NCI-H774 (cell line): ENCODE measurements around the gene CRAMP1.

Experiments
- DNase-seq: peaks from one replicate; lab custom pipeline; 2025; lab: John Stamatoyannopoulos, UW

Gene CRAMP1

DNA sequence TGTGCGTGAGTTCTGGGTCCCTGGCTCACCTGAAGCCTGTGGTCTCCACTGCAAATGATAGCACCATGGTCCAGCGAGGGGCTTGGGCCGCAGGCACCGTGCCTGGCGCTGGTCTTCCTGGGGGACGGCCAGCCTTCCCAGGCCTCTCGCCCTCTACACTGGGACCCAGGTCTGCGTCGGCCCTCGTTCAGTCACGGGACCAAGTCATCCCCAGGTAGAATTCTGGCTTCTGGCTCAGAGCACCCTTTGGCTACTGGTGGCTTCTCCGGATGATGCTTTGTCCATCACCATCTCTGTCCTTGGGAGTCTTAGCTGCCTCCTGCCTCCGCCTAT lies 20.4 kb downstream of the CRAMP1 start:
- no peak for DNase-seq

GRCh38 chr16:1633310-1633709 lies 21.1 kb downstream of the CRAMP1 start:
- DNase-seq, result no peak

DNA sequence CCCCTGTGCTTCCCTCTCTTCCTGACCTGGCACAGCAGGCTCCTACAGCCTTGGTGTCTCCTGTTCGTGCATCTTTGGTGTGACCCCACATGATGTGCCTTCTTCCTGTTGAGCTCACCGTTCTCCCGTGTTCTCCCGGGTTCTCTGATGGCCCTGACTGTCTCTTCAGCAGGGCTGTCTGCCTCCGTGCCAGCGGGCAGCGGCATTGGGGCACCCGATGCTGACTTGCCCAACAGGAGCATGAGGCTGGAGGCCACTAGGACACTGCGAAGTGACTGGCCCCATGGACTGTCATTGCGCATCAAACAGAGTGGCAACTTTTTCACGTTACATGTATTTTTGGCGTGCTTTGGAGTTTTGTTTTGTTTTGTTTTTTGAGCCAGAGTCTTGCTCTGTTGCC lies 22.4 kb downstream of the CRAMP1 start:
- no peak for DNase-seq

GRCh38 chr16:1635070-1635469 lies 22.9 kb downstream of the CRAMP1 start:
- no peak for DNase-seq

DNA sequence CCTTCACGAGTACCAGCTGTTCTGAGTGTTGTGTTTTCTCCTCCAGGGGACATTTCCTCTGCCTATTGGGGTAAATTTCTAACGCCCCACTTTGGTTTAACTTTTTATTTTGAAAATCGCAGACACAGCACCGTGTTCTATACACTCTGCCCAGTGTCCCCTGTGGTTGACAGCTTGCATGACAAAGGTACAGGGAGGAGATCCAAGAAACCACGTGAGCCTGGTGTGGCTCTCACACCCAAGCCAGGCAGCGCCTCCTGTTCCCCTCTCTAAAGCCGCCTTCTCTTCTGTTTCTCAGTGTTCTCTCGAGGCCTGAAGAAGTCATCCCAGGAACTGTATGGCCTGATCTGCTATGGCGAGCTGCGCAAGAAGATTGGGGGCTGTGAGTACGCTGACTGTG lies 25.4 kb downstream of the CRAMP1 start:
- no peak for DNase-seq

GRCh38 chr16:1638757-1639156 lies 26.6 kb downstream of the CRAMP1 start:
- DNase-seq, result no peak

GRCh38 chr16:1639282-1639681 lies 27.1 kb downstream of the CRAMP1 start:
- no peak for DNase-seq

DNA sequence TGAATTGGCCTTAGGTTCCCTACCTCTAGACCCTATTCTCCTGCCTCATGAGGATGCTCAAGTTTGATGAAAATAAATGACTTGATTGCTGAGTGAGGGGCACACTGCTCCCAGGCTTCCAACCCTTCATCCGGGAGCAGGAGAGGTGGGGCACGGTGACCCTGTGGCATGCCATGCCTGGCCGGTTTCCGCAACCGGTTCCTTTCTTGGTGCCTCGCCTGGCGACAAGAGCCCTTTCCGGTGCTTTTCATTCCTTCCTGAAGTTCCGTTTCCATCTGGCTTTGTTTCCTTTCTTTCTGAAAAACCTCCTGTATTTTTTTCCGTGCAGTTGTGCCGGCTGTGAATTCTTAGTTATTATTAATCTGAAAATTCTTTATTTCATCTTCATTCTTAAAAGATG lies 27.7 kb downstream of the CRAMP1 start:
- no peak for DNase-seq

DNA sequence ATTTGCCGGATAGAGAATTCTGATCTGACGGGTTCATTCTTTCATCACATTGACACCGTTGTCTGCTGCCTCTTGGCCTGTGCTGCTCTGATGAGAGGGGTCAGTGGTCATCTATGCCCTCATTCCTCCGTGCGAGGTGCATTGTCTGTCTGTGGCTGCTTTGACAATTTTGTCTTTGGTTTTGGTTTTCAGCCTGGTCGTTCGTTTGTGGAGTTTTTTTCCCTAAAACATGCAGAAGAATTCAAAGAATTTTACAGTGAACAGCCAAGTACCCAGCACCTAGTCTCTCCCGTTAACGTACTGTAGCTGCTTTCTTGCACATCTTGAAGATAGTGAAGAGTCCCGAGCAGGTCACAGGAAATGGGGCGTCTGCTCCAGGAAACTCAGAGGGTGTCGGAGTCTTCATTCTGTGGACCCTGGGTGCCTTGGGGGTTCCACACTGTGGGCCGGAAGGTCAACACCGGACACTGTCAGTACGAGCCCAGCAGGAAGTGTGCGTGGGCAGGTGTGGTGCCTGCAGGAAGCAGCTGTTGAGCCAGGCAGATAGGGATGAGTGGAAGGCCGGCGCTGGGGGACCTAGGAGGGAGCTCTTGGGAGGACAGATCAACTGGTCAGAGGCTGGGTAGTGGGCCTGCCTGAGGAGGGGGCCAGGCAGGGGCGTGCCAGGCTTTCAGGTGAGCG lies 28.2 kb downstream of the CRAMP1 start:
- DNase-seq, result no peak

GRCh38 chr16:1641261-1641660 lies 29.1 kb downstream of the CRAMP1 start:
- DNase-seq, result no peak

GRCh38 chr16:1642148-1642547 lies 30.0 kb downstream of the CRAMP1 start:
- no peak for DNase-seq

- DNase-seq, result no peak
Observed at GRCh38 chr16:1642753-1643152, 30.6 kb downstream of the CRAMP1 start.

- no peak for DNase-seq
Observed at GRCh38 chr16:1643521-1643920, 31.4 kb downstream of the CRAMP1 start.

DNA sequence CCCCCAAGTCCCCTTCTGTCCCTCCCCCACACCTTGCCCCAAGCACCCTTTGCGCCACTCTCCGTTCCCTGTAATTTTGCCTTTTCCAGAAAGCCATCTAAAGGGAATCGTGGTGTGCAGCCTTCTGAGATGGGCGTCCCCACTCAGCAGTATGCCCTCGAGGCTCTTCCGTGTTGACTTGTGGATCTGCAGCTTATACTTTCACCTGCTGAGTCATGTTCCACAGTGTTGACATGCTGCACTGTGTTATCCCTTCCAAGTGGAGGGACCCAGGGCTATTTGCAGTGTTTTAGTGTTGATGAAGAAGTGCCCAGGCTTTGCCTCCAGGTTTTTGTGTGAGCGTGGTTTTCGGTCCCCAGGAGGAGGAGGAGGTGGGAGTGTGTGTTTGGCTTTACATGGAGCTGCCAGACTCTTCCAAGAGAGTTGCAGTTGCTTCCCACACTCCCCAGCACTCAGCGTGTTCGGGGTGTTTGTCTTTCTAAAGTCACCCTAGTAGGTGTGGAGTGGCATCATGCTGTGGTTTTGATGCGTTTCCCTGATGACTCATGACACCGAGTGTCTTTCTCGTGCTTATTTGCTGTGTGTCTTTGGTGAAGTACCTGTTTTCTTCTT lies 33.9 kb downstream of the CRAMP1 start:
- DNase-seq, result no peak

- no peak for DNase-seq
Observed at GRCh38 chr16:1647856-1648255, 35.7 kb downstream of the CRAMP1 start.

GRCh38 chr16:1650131-1650530 lies 38.0 kb downstream of the CRAMP1 start:
- no peak for DNase-seq

DNA sequence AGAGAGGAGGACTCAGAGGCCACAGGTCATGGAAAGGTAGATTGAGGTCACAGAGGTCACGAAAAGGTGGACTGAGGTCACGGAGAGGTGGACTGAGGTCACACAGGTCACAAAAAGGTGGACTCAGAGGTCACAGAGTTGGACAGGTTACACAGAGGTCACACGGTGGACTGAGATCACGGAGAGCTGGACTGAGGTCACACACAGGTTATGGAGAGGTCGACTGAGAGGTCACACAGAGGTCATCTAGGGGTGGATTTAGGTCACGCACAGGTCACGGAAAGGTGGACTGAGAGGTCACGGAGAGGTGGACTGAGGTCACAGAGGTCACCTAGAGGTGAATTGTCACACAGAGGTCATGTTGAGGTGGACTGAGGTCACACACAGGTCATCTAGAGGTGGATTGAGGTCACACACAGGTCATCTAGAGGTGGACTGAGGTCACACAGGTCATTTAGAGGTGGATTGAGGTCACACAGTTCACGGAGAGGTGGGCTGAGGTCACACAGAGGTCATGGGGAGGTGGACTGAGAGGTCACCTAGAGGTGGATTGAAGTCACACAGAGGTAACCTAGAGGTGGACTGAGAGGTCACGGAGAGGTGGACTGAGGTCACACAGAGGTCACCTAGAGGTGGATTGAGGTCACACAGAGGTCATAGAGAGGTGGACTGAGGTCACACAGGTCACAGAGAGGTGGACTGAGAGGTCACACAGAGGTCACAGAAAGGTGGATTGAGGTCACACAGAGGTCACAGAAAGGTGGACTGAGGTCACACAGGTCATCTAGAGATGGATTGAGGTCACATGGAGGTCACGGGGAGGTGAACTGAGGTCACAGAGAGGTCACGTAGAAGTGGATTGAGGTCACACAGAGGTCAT lies 39.2 kb downstream of the CRAMP1 start:
- no peak for DNase-seq

- no peak for DNase-seq
Observed at GRCh38 chr16:1651974-1652312, 39.8 kb downstream of the CRAMP1 start.

GRCh38 chr16:1653023-1653422 lies 40.9 kb downstream of the CRAMP1 start:
- no peak for DNase-seq

DNA sequence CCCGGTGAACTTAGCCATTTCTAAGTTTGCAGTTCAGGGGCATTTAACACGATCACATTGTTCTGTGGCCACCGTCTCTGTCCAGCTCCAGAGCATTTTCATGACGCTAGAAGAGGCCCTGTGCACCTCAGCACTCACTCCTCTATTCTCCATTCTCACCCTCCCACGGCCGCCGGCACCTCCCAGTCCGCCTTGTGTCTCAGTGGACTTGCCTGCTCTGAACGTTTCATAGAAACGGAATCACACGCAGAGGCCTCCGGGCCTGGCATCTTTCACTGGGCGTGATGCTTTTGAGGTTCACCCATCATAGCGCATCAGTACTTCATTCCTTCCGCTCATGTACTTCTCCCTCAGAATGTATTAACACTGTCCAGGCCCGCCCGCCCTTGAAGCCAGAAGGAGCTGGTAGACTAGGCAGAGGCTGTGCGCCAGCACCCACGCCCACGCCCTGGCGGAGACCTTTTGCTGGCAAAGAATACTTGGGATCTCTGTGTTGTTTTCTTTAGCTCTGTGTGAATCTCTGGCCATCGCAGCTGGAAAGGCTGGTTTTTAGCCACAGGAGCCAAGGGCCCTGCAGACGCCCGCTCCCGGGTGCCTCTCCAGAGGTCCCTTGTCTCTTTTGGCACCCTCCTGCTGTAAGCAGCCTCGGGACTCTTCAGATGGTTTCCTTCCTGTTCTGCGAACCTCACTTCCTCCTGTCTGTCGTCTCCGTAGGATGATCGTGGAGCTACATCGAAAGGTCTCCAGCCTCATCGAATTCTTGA lies 42.5 kb downstream of the CRAMP1 start:
- DNase-seq, result no peak

DNA sequence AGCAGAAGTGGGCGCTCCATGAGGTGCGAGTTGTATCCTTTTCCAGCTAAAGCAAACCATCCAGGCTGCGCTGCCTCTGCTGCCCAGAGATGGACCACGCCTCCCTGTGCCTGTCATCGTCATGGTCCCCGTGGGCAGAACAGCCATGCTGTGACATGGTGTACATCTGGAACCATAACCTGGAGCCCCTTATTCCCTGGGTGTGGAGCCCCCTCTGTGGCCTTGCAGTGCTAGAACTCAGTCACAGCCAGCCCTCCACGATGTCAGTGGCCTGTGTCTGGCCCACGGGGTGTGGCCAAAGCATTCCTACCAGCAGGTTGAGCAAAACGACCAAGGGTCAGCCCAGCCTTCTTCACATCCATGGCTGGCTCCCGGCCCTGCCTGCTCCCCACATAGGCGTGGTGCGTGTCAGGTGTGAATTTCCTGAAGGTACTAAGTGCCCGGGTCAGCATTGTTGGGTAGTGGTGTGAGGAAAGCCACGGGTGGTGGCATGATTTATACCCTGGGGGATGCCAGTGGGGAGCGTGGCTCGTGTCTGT lies 43.2 kb downstream of the CRAMP1 start:
- DNase-seq, result no peak
